Measurements from ENCODE around the gene MAPK6.
"Not testable (repeated sequence)": the region's sequence is repeated elsewhere in the genome, so short reads cannot be mapped to it uniquely, and the experiment has no call there.

Gene MAPK6

GRCh38 chr15:52042051-52042851 lies 23.2 kb downstream of the MAPK6 start:
- DNase-seq, result no peak

GRCh38 chr15:52045795-52046298 lies 26.8 kb downstream of the MAPK6 start:
- DNase-seq, result peak in 4 of 5 donors; percentile 3 to 66 (median 30)

GRCh38 chr15:52046552-52046951 lies 27.5 kb downstream of the MAPK6 start:
- DNase-seq, result not testable (repeated sequence)

- no peak for DNase-seq
These were observed 31.4 kb downstream of the MAPK6 start for GRCh38 chr15:52050416-52050815.

GRCh38 chr15:52052066-52052935 lies 33.3 kb downstream of the MAPK6 start:
- no peak for DNase-seq

- DNase-seq, result no peak
These were observed 35.4 kb downstream of the MAPK6 start for GRCh38 chr15:52054381-52054780.

GRCh38 chr15:52054858-52055257 lies 35.8 kb downstream of the MAPK6 start:
- DNase-seq, result not testable (repeated sequence)

- no peak for DNase-seq
These were observed 37.0 kb downstream of the MAPK6 start for GRCh38 chr15:52056001-52056400.

GRCh38 chr15:52056496-52056895 lies 37.5 kb downstream of the MAPK6 start:
- no peak for DNase-seq

GRCh38 chr15:52057996-52058395 lies 39.0 kb downstream of the MAPK6 start:
- DNase-seq, result no peak

- no peak for DNase-seq
These were observed 41.5 kb downstream of the MAPK6 start for GRCh38 chr15:52060501-52060900.

GRCh38 chr15:52066842-52067544 lies 48.0 kb downstream of the MAPK6 start:
- no peak for DNase-seq

- DNase-seq, result no peak
These were observed 48.5 kb downstream of the MAPK6 start for GRCh38 chr15:52067545-52067926.

GRCh38 chr15:52068004-52068615 lies 49.1 kb downstream of the MAPK6 start:
- no peak for DNase-seq

- no peak for DNase-seq
These were observed 50.5 kb downstream of the MAPK6 start for GRCh38 chr15:52069559-52069958.

GRCh38 chr15:52071570-52071969 lies 52.6 kb downstream of the MAPK6 start:
- DNase-seq, result no peak

GRCh38 chr15:52076889-52077781 lies 58.1 kb downstream of the MAPK6 start:
- DNase-seq, result peak in 1 of 5 donors; percentile 18

- no peak for DNase-seq
These were observed 59.3 kb downstream of the MAPK6 start for GRCh38 chr15:52078197-52078875.

- DNase-seq, result peak; percentile 52 to 83 (median 70)
These were observed 60.1 kb downstream of the MAPK6 start for GRCh38 chr15:52078876-52079700.

GRCh38 chr15:52080031-52080430 lies 61.0 kb downstream of the MAPK6 start:
- DNase-seq, result no peak

All from T-helper 1 cell (primary cell).